K562 (cell line): ENCODE measurements around the gene CST6.

ENCODE experiments used
- ARNT ChIP-seq, 2 experiments: fragments of 450-650 bp; IDR thresholded peaks; 2 replicates each; pipeline ENCODE4 v1.6.1; 2016; ENCODE audit warnings: mild to moderate bottlenecking in 1 of 2
- CTCF ChIP-seq, 3 experiments: IDR thresholded peaks in 2 of 3; conservative IDR thresholded peaks in 1 of 3; 2 replicates each; pipeline ENCODE4 v1.5.1; 2011 to 2012; ENCODE audit warnings: low read length in 3 of 3, mild to moderate bottlenecking in 3 of 3, control low read depth in 2 of 3, improper control_type of control experiment in 1 of 3, inconsistent platforms in 1 of 3, low read depth in 1 of 3, mixed read lengths in 1 of 3, moderate library complexity in 1 of 3; ENCODE audit not compliant: insufficient read depth in 2 of 3
- FOXJ2 ChIP-seq: fragments of 200-800 bp; sonication (Bioruptor generic); IDR thresholded peaks from 2 replicates; pipeline ENCODE4 v1.6.1; 2016; ENCODE audit warnings: missing genetic modification characterization, missing compliant biosample characterization
- TCF7L2 ChIP-seq: fragments of 150-350 bp; IDR thresholded peaks from 2 replicates; pipeline ENCODE4 v1.6.1; 2016; ENCODE audit warnings: low read depth, mild to moderate bottlenecking, low read length, moderate library complexity
- ZNF146 ChIP-seq: IDR thresholded peaks from one replicate; pipeline ENCODE4 v1.6.1; 2018; ENCODE audit warnings: missing compliant biosample characterization; ENCODE audit not compliant: unreplicated experiment
- ZNF644 ChIP-seq: fragments of 200-800 bp; sonication (Bioruptor generic); IDR thresholded peaks from 2 replicates; pipeline ENCODE4 v1.6.1; 2016; ENCODE audit warnings: low read depth, missing genetic modification characterization, missing compliant biosample characterization

- TF ChIP-seq CTCF (IDR thresholded peaks at IDR 0.05 in 2 of 3, conservative IDR thresholded peaks at IDR 0.05 in 1 of 3; ENCODE audit: insufficient read depth in 2 of 3, low read depth in 1 of 3, low read length in 3 of 3) (no peak), ARNT (IDR thresholded peaks at IDR 0.05) (no peak), TCF7L2 (no peak), ZNF644 (tag) (no peak), ZNF146 (CRISPR knock-in tag) (no peak), FOXJ2 (tag) (no peak)
Measured at GRCh38 chr11:66037327-66037726, 25.5 kb downstream of the CST6 start.
